Measurements from ENCODE around the gene CKLF.
A peak's percentile ranks its signal among the peaks of the same experiment; 100 is the strongest.
"Not testable (repeated sequence)": the region's sequence is repeated elsewhere in the genome, so short reads cannot be mapped to it uniquely, and the experiment has no call there.

Gene CKLF

GRCh38 chr16:66552286-66553177 lies at the start of gene CKLF:
CKLF (plus strand) TSS chr16:66552576; CDS start chr16:66552716, 140 bp downstream.
- peak; percentile 95 for DNase-seq (ENCODE audit: low spot score)

GRCh38 chr16:66503030-66503429 lies 49.3 kb upstream of the CKLF start:
- DNase-seq (ENCODE audit: low spot score), result no peak

GRCh38 chr16:66503612-66504011 lies 48.8 kb upstream of the CKLF start:
- DNase-seq (ENCODE audit: low spot score), result no peak

- DNase-seq (ENCODE audit: low spot score), result peak; percentile 18
These were observed 44.6 kb upstream of the CKLF start for GRCh38 chr16:66507731-66508239.

- DNase-seq (ENCODE audit: low spot score), result peak; percentile 42
These were observed 44.0 kb upstream of the CKLF start for GRCh38 chr16:66508248-66508913.

- DNase-seq (ENCODE audit: low spot score), result peak; percentile 23
These were observed 43.4 kb upstream of the CKLF start for GRCh38 chr16:66508914-66509496.

- peak; percentile 25 for DNase-seq (ENCODE audit: low spot score)
These were observed 42.8 kb upstream of the CKLF start for GRCh38 chr16:66509576-66509975.

GRCh38 chr16:66510298-66510697 lies 42.1 kb upstream of the CKLF start:
- peak; percentile 28 for DNase-seq (ENCODE audit: low spot score)

GRCh38 chr16:66510711-66511601 lies 41.4 kb upstream of the CKLF start:
- DNase-seq (ENCODE audit: low spot score), result peak; percentile 49

GRCh38 chr16:66511602-66512271 lies 40.6 kb upstream of the CKLF start:
- DNase-seq (ENCODE audit: low spot score), result peak; percentile 17

- DNase-seq (ENCODE audit: low spot score), result peak; percentile 31
These were observed 39.9 kb upstream of the CKLF start for GRCh38 chr16:66512272-66513110.

GRCh38 chr16:66513111-66513723 lies 39.2 kb upstream of the CKLF start:
- DNase-seq (ENCODE audit: low spot score), result peak; percentile 28

- not testable (repeated sequence) for DNase-seq (ENCODE audit: low spot score)
These were observed 38.0 kb upstream of the CKLF start for GRCh38 chr16:66514391-66514790.

GRCh38 chr16:66514980-66515595 lies 37.3 kb upstream of the CKLF start:
- DNase-seq (ENCODE audit: low spot score), result peak; percentile 50

GRCh38 chr16:66515596-66516508 lies 36.5 kb upstream of the CKLF start:
- DNase-seq (ENCODE audit: low spot score), result peak; percentile 55

- DNase-seq (ENCODE audit: low spot score), result no peak
These were observed 35.9 kb upstream of the CKLF start for GRCh38 chr16:66516509-66516807.

GRCh38 chr16:66516808-66517585 lies 35.4 kb upstream of the CKLF start:
- peak; percentile 94 for DNase-seq (ENCODE audit: low spot score)
